Muscle of leg (tissue), 16 donors: ENCODE data around the gene NDUFS2. TPM values are rescaled to one million over a fixed set of nuclear protein-coding genes. Genes with fewer than 3 reads are reported as not detected.

Source experiments
- DNase-seq: peaks from one replicate; pipeline ENCODE4 v3.0.0; 2013
- H3K27ac ChIP-seq: one replicate; pipeline ENCODE4 v1.5.1; 2013; ENCODE audit warnings: mild to moderate bottlenecking, low read length, control low read depth
- H3K27me3 ChIP-seq: one replicate; pipeline ENCODE4 v1.6.1; 2013; ENCODE audit warnings: low read length; ENCODE audit not compliant: control insufficient read depth, insufficient read depth
- H3K36me3 ChIP-seq: one replicate; pipeline ENCODE4 v1.6.1; 2013; ENCODE audit warnings: low read length; ENCODE audit not compliant: control insufficient read depth, insufficient read depth
- H3K4me1 ChIP-seq: one replicate; pipeline ENCODE4 v1.6.1; 2013; ENCODE audit warnings: low read length; ENCODE audit not compliant: control insufficient read depth, insufficient read depth
- H3K4me3 ChIP-seq: one replicate; pipeline ENCODE4 v1.5.1; 2013; ENCODE audit warnings: low read length, control low read depth
- H3K9me3 ChIP-seq: replicated peaks from 2 replicates; pipeline ENCODE4 v1.6.1; 2013; ENCODE audit warnings: low read depth, low read length; ENCODE audit not compliant: control insufficient read depth
- WGBS: methylation state at CpG from one replicate; pipeline ENCODE4 v1.1.5; 2013; ENCODE audit warnings: missing lambda C conversion rate; ENCODE audit not compliant: insufficient coverage; 5-methylcytosine and 5-hydroxymethylcytosine counted together
- long read RNA-seq, 11 donors: transcript quantifications; one replicate each; lab custom pipeline, GENCODE V29; 2026
- polyA plus RNA-seq, 8 donors: library from polyadenylated mRNA; unstranded; fragments of 120-200 nt; gene quantifications; one replicate each; pipeline versions ENCODE4 v1.2.1 to v1.2.3, GENCODE V29; 2013; ENCODE audit warnings: inconsistent platforms in 1 of 8, low replicate concordance in 1 of 8; ENCODE audit not compliant: insufficient read length in 8 of 8, insufficient read depth in 1 of 8
- total RNA-seq: library from RNA; stranded (reverse); fragments of 120-200 nt; gene quantifications from one replicate; pipeline ENCODE4 v1.2.4, GENCODE V29; 2013

The NDUFS2 gene
- total RNA-seq (84.4 TPM), polyA plus RNA-seq (100 to 1,000 TPM; 134 to 163 (median 146) TPM)
- long read RNA-seq, donor 1, partial matches to known transcripts = 24 of 26 reads
- long read RNA-seq, donor 1, other reads (novel, unspliced or antisense) = 0 of 26 reads
- long read RNA-seq, donor 2 = 0 reads
- long read RNA-seq, donor 3, partial matches to known transcripts = 37 of 40 reads
- long read RNA-seq, donor 3, other reads (novel, unspliced or antisense) = 0 of 40 reads
- long read RNA-seq, donor 4, partial matches to known transcripts = 24 of 25 reads
- long read RNA-seq, donor 4, other reads (novel, unspliced or antisense) = 0 of 25 reads
- long read RNA-seq, donor 5, partial matches to known transcripts = 67 of 77 reads
- long read RNA-seq, donor 5, other reads (novel, unspliced or antisense) = 8 of 77 reads
- long read RNA-seq, donor 6, partial matches to known transcripts = 62 of 64 reads
- long read RNA-seq, donor 6, other reads (novel, unspliced or antisense) = 0 of 64 reads
- long read RNA-seq, donor 7, partial matches to known transcripts = 46 of 47 reads
- long read RNA-seq, donor 7, other reads (novel, unspliced or antisense) = 0 of 47 reads
- long read RNA-seq, donor 8, partial matches to known transcripts = 42 of 44 reads
- long read RNA-seq, donor 8, other reads (novel, unspliced or antisense) = 0 of 44 reads
- long read RNA-seq, donor 9, partial matches to known transcripts = 39 of 42 reads
- long read RNA-seq, donor 9, other reads (novel, unspliced or antisense) = 0 of 42 reads
- long read RNA-seq, donor 10, partial matches to known transcripts = 97 of 101 reads
- long read RNA-seq, donor 10, other reads (novel, unspliced or antisense) = 0 of 101 reads
- long read RNA-seq, donor 11, partial matches to known transcripts = 35 of 37 reads
- long read RNA-seq, donor 11, other reads (novel, unspliced or antisense) = 0 of 37 reads

GRCh38 chr1:161201836-161202712 lies at the start of gene NDUFS2:
Gene NDUFS2, plus strand, starts transcription at chr1:161202367. Its CDS starts 19 bp downstream, at chr1:161202386.
- no peaks in the 10 kb centered on the region for H3K27me3 ChIP-seq
- DNase-seq = peak; percentile 100
- WGBS = 1% methylated on average over 51 of the region's 53 CpGs
- H3K36me3 ChIP-seq = peaks cover 16% of the 10 kb centered on the region
- H3K9me3 ChIP-seq = no peaks in the 10 kb centered on the region
- H3K4me1 ChIP-seq = peaks cover 55% of the 10 kb centered on the region
- peak within 1 kb of the TSS; percentile 94 for H3K4me3 ChIP-seq
- H3K27ac ChIP-seq = peak within 1 kb of the TSS; percentile 99

GRCh38 chr1:161153176-161153575 lies 49.0 kb upstream of the NDUFS2 start:
- Histone ChIP-seq H3K4me3 (peak overlapping the region; percentile 56), H3K27me3 (no peaks in the 10 kb centered on the region), H3K27ac (peak overlapping the region; percentile 91), H3K9me3 (no peaks in the 10 kb centered on the region), H3K36me3 (peaks cover 16% of the 10 kb centered on the region), H3K4me1 (peaks cover 6% of the 10 kb centered on the region)
- WGBS = no CpG with 5 or more reads among the region's 9 CpGs
- DNase-seq = no peak

- H3K4me1 ChIP-seq = peaks cover 9% of the 10 kb centered on the region
- H3K27me3 ChIP-seq = no peaks in the 10 kb centered on the region
- H3K36me3 ChIP-seq = peaks cover 22% of the 10 kb centered on the region
- H3K4me3 ChIP-seq = peak within 1 kb of the TSS; percentile 56
- H3K9me3 ChIP-seq = no peaks in the 10 kb centered on the region
- H3K27ac ChIP-seq = peak within 1 kb of the TSS; percentile 91
- peak; percentile 96 for DNase-seq
- WGBS = 0% methylated on average over 23 of the region's 33 CpGs
These were observed 48.4 kb upstream of the NDUFS2 start, which contains the start of gene UFC1 for GRCh38 chr1:161153682-161154337. Gene UFC1, plus strand, starts transcription at chr1:161153978. Its CDS starts 20 bp downstream, at chr1:161153998.

- WGBS = no CpG with 5 or more reads among the region's 1 CpG
- H3K9me3 ChIP-seq = no peaks in the 10 kb centered on the region
- no peak overlapping the region for H3K27ac ChIP-seq
- no peaks in the 10 kb centered on the region for H3K27me3 ChIP-seq
- H3K36me3 ChIP-seq = peaks cover 48% of the 10 kb centered on the region
- H3K4me1 ChIP-seq = peaks cover 28% of the 10 kb centered on the region
- H3K4me3 ChIP-seq = no peak overlapping the region
- DNase-seq = no peak
These were observed 44.3 kb upstream of the NDUFS2 start for GRCh38 chr1:161157867-161158266.

GRCh38 chr1:161158316-161159010 lies 43.7 kb upstream of the NDUFS2 start:
- Histone ChIP-seq H3K4me3 (no peak overlapping the region), H3K4me1 (peaks cover 25% of the 10 kb centered on the region), H3K9me3 (no peaks in the 10 kb centered on the region), H3K27me3 (no peaks in the 10 kb centered on the region), H3K27ac (peak overlapping the region; percentile 87), H3K36me3 (peaks cover 52% of the 10 kb centered on the region)
- 61% methylated on average over 5 of the region's 9 CpGs for WGBS
- DNase-seq = no peak

GRCh38 chr1:161159087-161159912 lies 42.9 kb upstream of the NDUFS2 start, which contains the start of gene USP21:
Gene USP21, plus strand, starts transcription at chr1:161159500. Its CDS starts 1,141 bp downstream, at chr1:161160641.
- WGBS = 0% methylated on average over 47 of the region's 60 CpGs
- Histone ChIP-seq H3K27me3 (no peaks in the 10 kb centered on the region), H3K36me3 (peaks cover 58% of the 10 kb centered on the region), H3K9me3 (no peaks in the 10 kb centered on the region), H3K27ac (peak within 1 kb of the TSS; percentile 87), H3K4me1 (peaks cover 25% of the 10 kb centered on the region), H3K4me3 (peak within 1 kb of the TSS; percentile 84)
- DNase-seq = peak; percentile 97

- no CpG with 5 or more reads among the region's 11 CpGs for WGBS
- peaks cover 24% of the 10 kb centered on the region for H3K4me1 ChIP-seq
- peaks cover 64% of the 10 kb centered on the region for H3K36me3 ChIP-seq
These were observed 42.3 kb upstream of the NDUFS2 start for GRCh38 chr1:161159913-161160243.

GRCh38 chr1:161160671-161161145 lies 41.5 kb upstream of the NDUFS2 start:
- peaks cover 33% of the 10 kb centered on the region for H3K4me1 ChIP-seq
- H3K9me3 ChIP-seq = no peaks in the 10 kb centered on the region
- no peak for DNase-seq
- no peaks in the 10 kb centered on the region for H3K27me3 ChIP-seq
- whole genome bisulfite sequencing = 93% methylated on average over 22 of the region's 22 CpGs
- H3K36me3 ChIP-seq = peaks cover 66% of the 10 kb centered on the region
- H3K4me3 ChIP-seq = no peak overlapping the region
- H3K27ac ChIP-seq = no peak overlapping the region

More at GRCh38 chr1:161159913-161160243, 42.3 kb upstream of the NDUFS2 start:
- Histone ChIP-seq H3K27ac (peak overlapping the region; percentile 87), H3K27me3 (no peaks in the 10 kb centered on the region), H3K9me3 (no peaks in the 10 kb centered on the region), H3K4me3 (peak overlapping the region; percentile 84)
- DNase-seq = no peak
